ENCODE data around the gene STKLD1. TPM values are rescaled to one million over a fixed set of nuclear protein-coding genes. Genes with fewer than 3 reads are reported as not detected.

Gene STKLD1
- total RNA-seq, 1 experiment from 2014 or later, result 4.1 TPM

DNA sequence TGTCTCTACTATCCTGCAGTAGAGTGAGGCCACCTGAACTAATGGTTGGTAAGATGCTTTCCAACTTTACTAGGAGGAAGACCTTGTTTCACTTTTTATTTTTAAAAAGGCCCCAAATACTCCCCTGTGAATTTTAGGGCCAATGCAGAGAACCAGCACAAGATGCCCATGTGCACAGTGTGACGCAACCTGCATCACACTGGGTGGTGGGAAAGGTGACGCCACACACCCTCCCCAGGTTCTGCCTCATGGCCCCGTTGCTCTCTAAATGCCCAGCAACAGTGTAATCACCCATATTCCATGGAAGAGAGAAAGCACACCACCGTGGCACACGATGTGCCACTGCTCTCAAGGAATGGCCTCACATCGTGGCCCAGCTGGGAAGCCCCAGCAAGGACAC lies 6.7 kb upstream of the STKLD1 start:
- Histone ChIP-seq H3K4me2 (ENCODE audit: low read length) (no peak overlapping the region), H3K27ac (ENCODE audit: low read length) (no peak overlapping the region), H3K36me3 (ENCODE audit: low read depth, low read length) (peaks cover 8% of the 10 kb centered on the region; the same call in 1 of the 2 replicates), H2AFZ (ENCODE audit: low read length) (no peak overlapping the region), H3K9me2 (replicated peaks; ENCODE audit: low read length) (no peaks in the 10 kb centered on the region), H4K20me1 (ENCODE audit: low read length) (peaks cover 34% of the 10 kb centered on the region; the same call in 1 of the 2 replicates), H3K9ac (ENCODE audit: low read length) (no peak overlapping the region), H3K4me1 (ENCODE audit: insufficient read depth, low read length) (peaks cover 8% of the 10 kb centered on the region; the same call in 1 of the 2 replicates), H3K27me3 (ENCODE audit: low read length) (no peaks in the 10 kb centered on the region), H3F3A (ENCODE audit: low read length, unreplicated experiment) (no peaks in the 10 kb centered on the region), H3K79me2 (ENCODE audit: low read length) (peaks cover 77% of the 10 kb centered on the region), H3K4me3 (ENCODE audit: low read length) (no peak overlapping the region), H3K9me3 (ENCODE audit: low read length) (no peaks in the 10 kb centered on the region)
- DNase-seq (no peak), ATAC-seq (no peak)
- TF ChIP-seq CTCF (conservative IDR thresholded peaks at IDR 0.05; ENCODE audit: low read depth, low read length) (no peak), EZH2 (IDR thresholded peaks at IDR 0.05; ENCODE audit: low read length, unreplicated experiment) (no peak)
- BruUV-seq (replicated peaks), result no TSS peak
- CTCF ChIA-PET, result no interaction called here
- intact Hi-C loops (cut with micrococcal nuclease), result no loop called here
- POLR2A ChIA-PET (ENCODE audit: unreplicated experiment), result interaction anchor here (1.5 kb wide), 1 partner anchor 18 kb away, joined by 4 read pairs; no protein-coding TSS in a partner anchor

GRCh38 chr9:133369933-133370332 lies 6.2 kb upstream of the STKLD1 start:
- H2AFZ ChIP-seq (ENCODE audit: low read length), result no peak overlapping the region
- intact Hi-C loops (cut with micrococcal nuclease), result no loop called here
- peaks cover 37% of the 10 kb centered on the region; the same call in 1 of the 2 replicates for H4K20me1 ChIP-seq (ENCODE audit: low read length)
- TF ChIP-seq EZH2 (IDR thresholded peaks at IDR 0.05; ENCODE audit: low read length, unreplicated experiment), result no peak
- ATAC-seq (no peak), DNase-seq (no peak)
- no peaks in the 10 kb centered on the region for H3K9me2 ChIP-seq (replicated peaks; ENCODE audit: low read length)
- no peak overlapping the region for H3K4me3 ChIP-seq (ENCODE audit: low read length)
- ChIA-PET POLR2A (ENCODE audit: unreplicated experiment) (no interaction called here), CTCF (no interaction called here)
- peaks cover 8% of the 10 kb centered on the region; the same call in 1 of the 2 replicates for H3K4me1 ChIP-seq (ENCODE audit: insufficient read depth, low read length)
- H3K79me2 ChIP-seq (ENCODE audit: low read length), result peaks cover 82% of the 10 kb centered on the region
- BruUV-seq (replicated peaks), result no TSS peak
- no peaks in the 10 kb centered on the region for H3K27me3 ChIP-seq (ENCODE audit: low read length)
- no peaks in the 10 kb centered on the region for H3F3A ChIP-seq (ENCODE audit: low read length, unreplicated experiment)
- peaks cover 8% of the 10 kb centered on the region; the same call in 1 of the 2 replicates for H3K36me3 ChIP-seq (ENCODE audit: low read depth, low read length)
- H3K9ac ChIP-seq (ENCODE audit: low read length), result no peak overlapping the region
- no peaks in the 10 kb centered on the region for H3K9me3 ChIP-seq (ENCODE audit: low read length)
- H3K4me2 ChIP-seq (ENCODE audit: low read length), result no peak overlapping the region
- H3K27ac ChIP-seq (ENCODE audit: low read length), result no peak overlapping the region

- H2AFZ ChIP-seq (ENCODE audit: low read length), result no peak overlapping the region
- H3K4me1 ChIP-seq (ENCODE audit: insufficient read depth, low read length), result peaks cover 8% of the 10 kb centered on the region; the same call in 1 of the 2 replicates
- CTCF ChIA-PET, result no interaction called here
- intact Hi-C loops (cut with micrococcal nuclease), result no loop called here
- TF ChIP-seq CTCF (conservative IDR thresholded peaks at IDR 0.05; ENCODE audit: low read depth, low read length) (no peak), EZH2phosphoT487 (IDR thresholded peaks at IDR 0.05; ENCODE audit: borderline replicate concordance, low read length) (no peak), EZH2 (IDR thresholded peaks at IDR 0.05; ENCODE audit: low read length, unreplicated experiment) (no peak)
- H3K9me3 ChIP-seq (ENCODE audit: low read length), result no peaks in the 10 kb centered on the region
- H4K20me1 ChIP-seq (ENCODE audit: low read length), result peaks cover 37% of the 10 kb centered on the region; the same call in 1 of the 2 replicates
- no peak overlapping the region for H3K9ac ChIP-seq (ENCODE audit: low read length)
- H3K79me2 ChIP-seq (ENCODE audit: low read length), result peaks cover 90% of the 10 kb centered on the region
- POLR2A ChIA-PET (ENCODE audit: unreplicated experiment), result no interaction called here
- H3K36me3 ChIP-seq (ENCODE audit: low read depth, low read length), result peaks cover 8% of the 10 kb centered on the region; the same call in 1 of the 2 replicates
- no peak overlapping the region for H3K4me2 ChIP-seq (ENCODE audit: low read length)
- no peaks in the 10 kb centered on the region for H3K9me2 ChIP-seq (replicated peaks; ENCODE audit: low read length)
- no TSS peak for BruUV-seq (replicated peaks)
- no peak overlapping the region for H3K27ac ChIP-seq (ENCODE audit: low read length)
- no peak for ATAC-seq
- no peaks in the 10 kb centered on the region for H3F3A ChIP-seq (ENCODE audit: low read length, unreplicated experiment)
- no peaks in the 10 kb centered on the region for H3K27me3 ChIP-seq (ENCODE audit: low read length)
- DNase-seq, result no peak
- no peak overlapping the region for H3K4me3 ChIP-seq (ENCODE audit: low read length)
Observed at GRCh38 chr9:133370685-133371084, 5.5 kb upstream of the STKLD1 start.
